HUES48 (cell line): ENCODE results near the gene USP7.

Experiments used
- H3K27ac ChIP-seq: one replicate; pipeline ENCODE4 v1.7.0; 2013; ENCODE audit warnings: low read depth, low read length, inconsistent platforms
- H3K27me3 ChIP-seq: 2 replicates; pipeline ENCODE4 v1.6.1; 2013; ENCODE audit warnings: mild to moderate bottlenecking, low read length; ENCODE audit not compliant: control insufficient read depth, insufficient read depth
- H3K36me3 ChIP-seq: 2 replicates; pipeline ENCODE4 v1.6.1; 2013; ENCODE audit warnings: low read length; ENCODE audit not compliant: control insufficient read depth, insufficient read depth
- H3K4me1 ChIP-seq: 2 replicates; pipeline ENCODE4 v1.6.1; 2013; ENCODE audit warnings: mild to moderate bottlenecking, low read length; ENCODE audit not compliant: control insufficient read depth, insufficient read depth
- H3K4me3 ChIP-seq: 2 replicates; pipeline ENCODE4 v1.5.1; 2013; ENCODE audit warnings: mild to moderate bottlenecking, low read depth, low read length
- H3K9ac ChIP-seq: 2 replicates; pipeline ENCODE4 v1.6.1; 2013; ENCODE audit warnings: mild to moderate bottlenecking, low read depth, low read length, moderate library complexity
- H3K9me3 ChIP-seq: 2 replicates; pipeline ENCODE4 v1.6.1; 2013; ENCODE audit warnings: low read length; ENCODE audit not compliant: control insufficient read depth, insufficient read depth

The USP7 gene

DNA sequence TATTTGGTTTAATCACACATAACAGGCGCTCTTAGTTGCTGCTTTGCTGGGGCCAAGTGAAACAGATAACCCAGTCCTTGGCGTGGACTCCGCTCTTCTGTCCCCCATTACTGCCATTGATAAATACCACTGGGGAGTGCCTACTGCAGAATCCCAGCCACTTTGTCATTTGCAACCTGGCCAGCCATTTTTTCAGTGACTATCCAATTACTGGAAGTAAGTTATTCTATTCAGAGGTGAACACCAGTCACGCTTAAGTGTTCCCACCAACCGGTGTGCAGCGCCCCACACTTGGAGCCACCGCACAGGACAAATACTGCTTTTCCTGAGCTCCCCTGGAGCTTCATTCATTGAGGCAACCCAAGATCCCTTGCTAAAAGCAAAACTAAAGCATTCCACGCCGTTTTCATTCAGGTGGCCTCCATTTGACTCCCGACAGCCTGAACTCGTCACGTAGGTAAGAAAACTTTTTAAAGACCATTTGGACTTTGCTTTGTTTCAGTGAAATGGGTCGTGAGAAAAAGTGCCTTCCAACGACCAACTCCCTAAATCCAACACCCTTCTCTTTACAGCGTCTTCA lies 1.8 kb downstream of the USP7 start:
- Histone ChIP-seq H3K27me3 (peaks cover 9% of the 10 kb centered on the region), H3K27ac (no peak overlapping the region), H3K9ac (peak overlapping the region; percentile 86), H3K4me1 (peaks cover 59% of the 10 kb centered on the region), H3K9me3 (no peaks in the 10 kb centered on the region), H3K36me3 (no peaks in the 10 kb centered on the region), H3K4me3 (peak overlapping the region; percentile 89)

DNA sequence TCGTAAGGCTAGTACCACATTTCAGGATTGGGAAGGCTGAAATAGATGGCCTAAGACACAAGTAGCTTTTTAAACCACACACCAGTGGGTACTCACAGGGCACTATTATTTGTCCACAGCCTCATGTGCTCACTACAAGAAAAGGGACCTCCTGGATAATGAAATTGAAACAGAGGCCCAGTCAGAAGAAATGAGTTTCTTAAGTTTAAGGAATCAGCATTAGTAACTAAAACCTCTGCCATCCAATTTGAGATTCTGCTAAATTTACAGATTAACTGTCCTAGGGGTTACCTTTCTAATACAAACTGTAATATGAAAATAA lies 3.0 kb downstream of the USP7 start:
- Histone ChIP-seq H3K4me3 (peak overlapping the region; percentile 42; the same call in 1 of the 2 replicates), H3K27me3 (peaks cover 9% of the 10 kb centered on the region), H3K27ac (peak overlapping the region; percentile 65), H3K4me1 (peaks cover 59% of the 10 kb centered on the region), H3K9me3 (no peaks in the 10 kb centered on the region), H3K9ac (no peak overlapping the region), H3K36me3 (no peaks in the 10 kb centered on the region)

DNA sequence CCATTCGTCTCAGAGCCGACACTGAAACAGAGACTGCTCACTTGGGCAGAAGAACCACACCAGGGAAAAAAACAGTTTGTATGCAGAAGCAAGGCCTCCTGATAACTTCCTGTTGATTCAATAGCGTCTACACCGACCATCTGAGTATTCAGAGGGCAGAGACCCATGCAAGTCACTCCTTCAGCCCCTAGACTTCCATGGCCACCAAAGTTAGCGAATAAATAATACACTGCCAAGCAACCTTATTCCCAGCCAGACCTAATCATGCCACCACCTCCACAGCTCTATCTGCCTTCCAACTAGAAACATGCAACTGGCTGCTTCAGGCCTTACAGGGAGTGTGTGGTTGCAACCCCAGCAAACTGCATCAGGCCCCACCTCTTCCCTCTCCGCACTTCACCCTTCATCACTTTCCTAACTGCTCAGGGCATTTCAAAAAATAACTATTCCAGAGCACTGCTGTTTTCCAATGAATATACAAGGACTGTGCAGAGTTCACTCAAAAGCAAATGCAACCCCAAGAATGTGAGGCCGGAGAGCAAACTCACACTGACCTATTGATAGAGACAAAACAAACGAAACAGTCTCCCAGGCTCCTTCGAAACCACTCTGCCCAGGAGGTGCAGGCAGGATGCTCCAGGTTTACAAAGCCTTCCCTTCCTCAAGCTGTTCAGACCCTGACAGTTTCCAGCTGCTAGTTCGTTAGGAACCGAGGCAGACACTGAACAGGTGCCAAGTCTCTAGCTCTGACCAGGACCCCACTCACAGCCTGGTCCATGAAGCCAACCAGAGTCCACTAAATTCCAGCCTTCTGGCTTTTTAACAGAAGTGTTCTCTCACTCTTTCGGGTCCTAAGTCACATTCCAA lies 3.6 kb downstream of the USP7 start:
- H3K27ac ChIP-seq: peak overlapping the region; percentile 65
- peaks cover 56% of the 10 kb centered on the region for H3K4me1 ChIP-seq
- no peak overlapping the region for H3K9ac ChIP-seq
- peak overlapping the region; percentile 42 for H3K4me3 ChIP-seq
- peaks cover 9% of the 10 kb centered on the region for H3K27me3 ChIP-seq
- no peaks in the 10 kb centered on the region for H3K36me3 ChIP-seq
- H3K9me3 ChIP-seq: no peaks in the 10 kb centered on the region

DNA sequence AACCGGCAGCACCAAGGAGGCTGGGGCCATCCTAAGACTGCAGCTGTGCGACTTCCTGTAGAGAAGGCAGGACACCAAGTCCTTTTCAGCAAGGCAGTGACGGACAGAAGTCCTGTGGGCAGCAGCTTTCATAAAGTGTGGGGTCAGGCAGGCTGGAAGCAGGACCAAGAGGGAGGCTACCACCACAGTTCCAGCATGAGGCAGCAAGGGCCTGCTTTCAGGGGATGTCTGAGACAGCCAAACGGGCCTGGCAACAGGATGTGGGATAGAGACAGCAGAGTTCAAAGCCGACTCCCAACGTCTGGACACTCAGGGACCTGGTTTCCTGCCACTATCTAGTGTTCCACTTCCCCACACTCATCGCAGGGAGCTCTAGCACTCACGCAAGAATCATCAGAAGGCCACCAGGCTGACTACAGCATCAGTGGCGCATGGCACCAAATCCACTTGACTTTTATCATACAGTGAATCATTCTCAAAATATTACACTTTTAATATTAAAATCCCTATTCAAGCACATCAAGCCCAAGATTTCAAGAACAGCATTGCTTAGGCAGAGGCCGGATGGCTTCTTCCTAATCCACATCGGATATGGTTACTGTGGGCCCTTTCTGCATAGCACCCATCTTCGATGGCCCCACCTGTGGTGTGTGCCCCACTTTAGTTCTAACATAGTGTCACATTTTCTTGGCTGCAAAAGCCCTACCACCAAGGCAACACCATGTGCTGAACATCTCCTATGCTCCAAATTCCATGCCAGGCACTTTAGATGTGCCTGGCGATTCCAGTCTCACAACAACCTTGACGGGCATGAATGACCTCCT lies 5.2 kb downstream of the USP7 start:
- Histone ChIP-seq H3K27ac (no peak overlapping the region), H3K4me3 (no peak overlapping the region), H3K27me3 (no peaks in the 10 kb centered on the region), H3K4me1 (peaks cover 56% of the 10 kb centered on the region), H3K9me3 (no peaks in the 10 kb centered on the region), H3K36me3 (no peaks in the 10 kb centered on the region), H3K9ac (no peak overlapping the region)

DNA sequence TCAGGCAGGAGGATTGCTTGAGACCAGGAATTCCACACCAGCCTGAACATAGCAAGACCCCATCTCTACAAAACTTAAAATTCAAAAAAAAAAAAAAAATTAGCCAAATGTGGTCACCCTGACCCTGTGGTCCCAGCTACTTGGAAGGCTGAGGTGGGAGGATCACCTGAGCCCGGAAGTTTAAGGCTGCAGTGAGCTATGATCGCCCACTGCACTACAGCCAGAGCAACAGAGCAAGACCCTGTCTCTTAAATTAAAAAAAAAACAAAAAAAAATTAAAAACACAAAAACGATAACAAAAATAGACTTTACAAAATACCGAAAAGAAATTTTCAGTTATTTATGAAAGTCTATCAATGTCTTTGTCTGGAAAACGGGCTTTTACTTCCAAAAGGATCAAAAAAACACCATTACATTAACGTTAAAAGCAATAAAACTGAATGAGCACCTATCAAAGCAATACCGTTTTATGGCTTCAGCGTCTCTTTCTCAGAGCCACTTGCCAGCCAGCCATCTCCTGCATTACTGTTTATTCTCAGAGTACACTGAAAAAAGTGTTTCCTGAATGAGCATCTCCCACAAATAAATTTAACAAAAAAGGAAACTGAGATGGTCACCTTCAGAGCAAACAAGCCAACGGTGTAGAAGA lies 6.1 kb downstream of the USP7 start:
- Histone ChIP-seq H3K9ac (no peak overlapping the region), H3K27me3 (no peaks in the 10 kb centered on the region), H3K9me3 (no peaks in the 10 kb centered on the region), H3K36me3 (no peaks in the 10 kb centered on the region), H3K4me3 (no peak overlapping the region), H3K4me1 (peaks cover 62% of the 10 kb centered on the region), H3K27ac (no peak overlapping the region)

DNA sequence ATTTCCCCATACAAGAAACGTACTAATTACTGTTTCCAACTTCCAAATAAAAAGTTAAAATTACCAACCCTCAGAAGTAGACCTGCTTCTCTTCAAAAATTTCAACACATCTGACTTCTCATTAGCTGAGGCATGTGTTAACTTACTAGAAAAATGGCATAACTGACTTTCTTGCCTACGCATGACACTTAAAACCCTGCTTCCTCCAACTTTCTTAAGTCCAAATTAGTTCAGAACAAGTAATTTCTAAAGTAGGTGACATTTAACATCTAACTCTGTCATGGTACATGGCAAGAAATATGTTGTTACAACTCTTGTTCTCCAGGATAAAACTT lies 6.7 kb downstream of the USP7 start:
- no peaks in the 10 kb centered on the region for H3K9me3 ChIP-seq
- no peaks in the 10 kb centered on the region for H3K27me3 ChIP-seq
- no peaks in the 10 kb centered on the region for H3K36me3 ChIP-seq
- peaks cover 67% of the 10 kb centered on the region for H3K4me1 ChIP-seq
- H3K4me3 ChIP-seq: no peak overlapping the region
- H3K27ac ChIP-seq: no peak overlapping the region
- H3K9ac ChIP-seq: no peak overlapping the region

DNA sequence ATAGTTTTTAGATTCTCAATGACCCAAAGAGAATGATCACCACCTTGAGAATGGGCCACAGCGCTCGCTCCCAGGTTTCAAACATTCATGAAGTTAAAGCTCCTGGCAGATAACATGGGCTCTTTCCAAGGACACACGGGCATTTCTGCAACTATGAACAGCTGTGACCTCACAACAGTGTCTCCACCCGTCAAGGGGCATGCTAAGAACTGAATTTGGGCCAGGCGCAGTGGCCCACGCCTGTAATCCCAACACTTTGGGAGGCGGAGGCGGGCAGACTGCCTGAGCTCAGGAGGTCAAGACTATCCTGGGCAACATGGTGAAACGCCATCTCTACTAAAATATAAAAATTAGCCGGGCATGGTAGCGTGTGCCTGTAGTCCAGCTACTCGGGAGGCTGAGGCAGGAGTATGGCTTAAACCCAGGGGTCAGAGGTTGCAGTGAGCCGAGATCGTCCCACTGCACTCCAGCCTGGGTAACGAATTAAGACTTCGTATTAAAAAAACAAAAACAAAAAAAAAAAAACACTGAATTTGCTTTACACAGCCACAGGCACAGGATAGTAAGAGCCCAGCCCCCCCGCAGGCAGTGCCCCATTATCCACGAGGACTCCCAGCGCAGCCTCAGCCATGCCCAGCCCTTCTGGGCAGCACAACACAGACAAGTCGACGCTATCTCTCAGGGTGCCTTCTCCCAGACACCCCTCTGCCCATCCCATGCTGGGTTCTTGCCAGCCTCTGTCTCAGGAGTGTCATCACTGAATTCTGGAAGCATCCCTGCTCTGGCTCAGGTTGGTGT lies 7.2 kb downstream of the USP7 start:
- Histone ChIP-seq H3K36me3 (no peaks in the 10 kb centered on the region), H3K4me1 (peaks cover 67% of the 10 kb centered on the region), H3K27ac (no peak overlapping the region), H3K9me3 (no peaks in the 10 kb centered on the region), H3K27me3 (no peaks in the 10 kb centered on the region), H3K4me3 (no peak overlapping the region), H3K9ac (no peak overlapping the region)

DNA sequence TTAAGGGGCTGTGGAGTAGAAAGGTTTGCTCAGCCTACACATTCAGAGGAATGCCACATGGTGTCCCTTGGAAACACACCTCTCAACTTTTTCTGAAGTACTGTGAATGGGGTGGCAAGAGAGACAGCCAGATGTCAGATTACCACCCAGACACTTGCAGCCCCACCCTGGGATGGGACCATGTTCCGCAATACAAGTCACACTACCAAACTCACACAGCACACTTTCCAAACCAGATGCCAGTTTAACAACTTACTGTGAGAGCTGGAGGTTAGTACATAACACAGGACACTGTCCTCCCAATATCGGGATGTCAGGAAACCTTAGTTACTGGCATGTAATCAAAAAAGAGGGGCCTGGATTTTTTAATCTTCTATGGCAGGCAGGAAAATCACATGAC lies 7.9 kb downstream of the USP7 start:
- Histone ChIP-seq H3K4me1 (peaks cover 70% of the 10 kb centered on the region), H3K4me3 (no peak overlapping the region), H3K9ac (no peak overlapping the region), H3K27ac (no peak overlapping the region), H3K9me3 (no peaks in the 10 kb centered on the region), H3K27me3 (no peaks in the 10 kb centered on the region), H3K36me3 (no peaks in the 10 kb centered on the region)

DNA sequence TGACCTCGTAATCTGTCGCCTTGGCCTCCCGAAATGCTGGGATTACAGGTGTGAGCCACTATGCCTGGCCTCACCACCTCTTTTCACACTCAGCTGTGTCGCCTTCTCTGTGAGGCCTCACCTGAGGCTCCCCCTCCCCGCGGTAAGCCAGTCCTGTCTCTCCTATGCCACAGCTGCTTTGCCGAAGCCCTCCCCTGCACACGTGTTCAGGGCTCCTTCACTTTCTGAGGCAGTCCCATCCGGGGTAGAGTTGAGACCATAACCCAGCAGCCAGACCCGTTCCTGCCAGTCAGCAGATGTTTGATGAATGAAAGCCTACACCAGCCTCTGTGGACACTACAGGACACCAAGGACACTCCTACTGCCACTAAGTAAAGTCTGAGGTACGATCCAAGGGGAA lies 10.6 kb downstream of the USP7 start:
- H3K36me3 ChIP-seq: no peaks in the 10 kb centered on the region
- no peak overlapping the region for H3K4me3 ChIP-seq
- H3K9me3 ChIP-seq: no peaks in the 10 kb centered on the region
- no peak overlapping the region for H3K27ac ChIP-seq
- H3K9ac ChIP-seq: no peak overlapping the region
- peaks cover 54% of the 10 kb centered on the region for H3K4me1 ChIP-seq
- H3K27me3 ChIP-seq: no peaks in the 10 kb centered on the region

DNA sequence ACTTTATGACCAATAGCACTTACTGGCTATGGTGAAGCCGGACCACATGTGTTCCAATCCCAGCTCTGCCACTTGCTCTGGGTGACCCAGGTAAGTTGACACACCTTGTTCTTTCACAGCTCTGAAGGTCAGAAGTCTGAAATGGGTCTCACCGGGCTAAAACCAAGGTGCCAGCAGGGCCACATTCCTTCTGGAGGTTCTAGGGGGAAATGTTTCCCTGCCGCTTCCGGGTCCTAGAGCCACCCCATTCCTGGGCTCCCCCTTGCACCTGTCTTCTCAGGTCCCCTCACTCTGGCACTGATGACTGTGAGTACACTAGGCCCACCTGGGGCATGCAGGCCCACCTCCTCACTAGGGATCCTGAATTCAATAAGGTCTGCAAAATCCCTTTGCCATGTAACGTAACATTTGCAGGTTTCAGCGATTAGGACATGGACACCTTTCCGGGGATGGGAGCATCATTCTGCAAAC lies 11.4 kb downstream of the USP7 start:
- peaks cover 56% of the 10 kb centered on the region for H3K4me1 ChIP-seq
- no peak overlapping the region for H3K9ac ChIP-seq
- H3K36me3 ChIP-seq: no peaks in the 10 kb centered on the region
- no peaks in the 10 kb centered on the region for H3K9me3 ChIP-seq
- H3K27ac ChIP-seq: no peak overlapping the region
- H3K27me3 ChIP-seq: no peaks in the 10 kb centered on the region
- H3K4me3 ChIP-seq: no peak overlapping the region
